ENCODE data around the gene LSM3. TPM values are rescaled to one million over a fixed set of nuclear protein-coding genes. Genes with fewer than 3 reads are reported as not detected.

LSM3 gene
- total RNA-seq, 1 experiment from 2014 or later = 17.7 TPM

DNA sequence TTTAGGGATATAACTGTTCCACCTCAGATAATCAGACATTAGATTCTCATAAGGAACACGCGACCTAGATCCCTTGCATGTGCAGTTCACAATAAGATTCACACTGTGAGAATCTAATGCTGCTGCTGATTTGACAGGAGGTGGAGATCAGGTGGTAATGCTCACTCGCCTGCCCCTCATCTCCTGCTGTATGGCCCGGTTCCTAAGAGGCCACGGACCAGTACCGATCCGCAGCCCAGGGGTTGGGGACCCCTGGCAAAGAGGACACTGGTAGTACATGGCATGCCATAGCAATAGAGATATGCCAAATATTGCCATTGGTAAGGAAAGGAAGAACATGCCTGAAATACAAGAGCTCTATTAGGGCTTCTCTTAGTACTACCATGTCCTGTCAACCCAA, 59.7 kb downstream of the LSM3 start:
- peaks cover 22% of the 10 kb centered on the region for H3K4me1 Mint-ChIP-seq (ENCODE audit: low read depth, unreplicated experiment)
- intact Hi-C loops (cut with micrococcal nuclease; ENCODE audit: unreplicated experiment) = no loop called here
- H3K4me3 Mint-ChIP-seq (ENCODE audit: low read depth, unreplicated experiment) = no peak overlapping the region
- H3K27me3 Mint-ChIP-seq (ENCODE audit: unreplicated experiment) = no peaks in the 10 kb centered on the region
- peaks cover 3% of the 10 kb centered on the region for H3K9me3 Mint-ChIP-seq (ENCODE audit: low read depth, unreplicated experiment)
- BruUV-seq (replicated peaks) = no TSS peak
- DNase-seq = no peak
- H3K36me3 Mint-ChIP-seq (ENCODE audit: insufficient read depth, unreplicated experiment) = peaks cover 6% of the 10 kb centered on the region
- CTCF ChIA-PET = interaction anchor here (1.5 kb wide), 1 partner anchor 35 kb away, joined by 5 read pairs; no protein-coding TSS in a partner anchor
- H3K27ac Mint-ChIP-seq (ENCODE audit: unreplicated experiment) = no peak overlapping the region
- TF ChIP-seq, protein P1, sequence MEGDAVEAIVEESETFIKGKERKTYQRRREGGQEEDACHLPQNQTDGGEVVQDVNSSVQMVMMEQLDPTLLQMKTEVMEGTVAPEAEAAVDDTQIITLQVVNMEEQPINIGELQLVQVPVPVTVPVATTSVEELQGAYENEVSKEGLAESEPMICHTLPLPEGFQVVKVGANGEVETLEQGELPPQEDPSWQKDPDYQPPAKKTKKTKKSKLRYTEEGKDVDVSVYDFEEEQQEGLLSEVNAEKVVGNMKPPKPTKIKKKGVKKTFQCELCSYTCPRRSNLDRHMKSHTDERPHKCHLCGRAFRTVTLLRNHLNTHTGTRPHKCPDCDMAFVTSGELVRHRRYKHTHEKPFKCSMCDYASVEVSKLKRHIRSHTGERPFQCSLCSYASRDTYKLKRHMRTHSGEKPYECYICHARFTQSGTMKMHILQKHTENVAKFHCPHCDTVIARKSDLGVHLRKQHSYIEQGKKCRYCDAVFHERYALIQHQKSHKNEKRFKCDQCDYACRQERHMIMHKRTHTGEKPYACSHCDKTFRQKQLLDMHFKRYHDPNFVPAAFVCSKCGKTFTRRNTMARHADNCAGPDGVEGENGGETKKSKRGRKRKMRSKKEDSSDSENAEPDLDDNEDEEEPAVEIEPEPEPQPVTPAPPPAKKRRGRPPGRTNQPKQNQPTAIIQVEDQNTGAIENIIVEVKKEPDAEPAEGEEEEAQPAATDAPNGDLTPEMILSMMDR (IDR thresholded peaks at IDR 0.05; ENCODE audit: unreplicated experiment) = no peak

DNA sequence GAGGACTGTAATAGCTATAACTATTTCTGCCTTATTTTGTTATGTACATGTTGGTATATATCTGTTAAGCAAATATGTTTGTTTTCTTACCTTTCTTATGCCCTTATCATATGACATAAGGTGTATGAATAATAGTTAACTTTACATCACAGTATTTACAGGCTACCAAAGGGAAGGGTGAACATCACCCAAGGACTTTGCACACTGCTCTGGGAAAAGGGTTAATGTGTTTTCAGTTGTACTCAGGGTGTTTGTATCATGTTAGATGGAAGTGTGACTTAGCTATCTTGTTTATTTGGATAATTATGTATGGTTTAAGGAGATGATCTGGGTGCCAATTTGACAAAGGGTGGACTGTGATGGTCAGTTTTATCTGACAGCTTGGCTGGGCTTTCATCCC, 60.3 kb downstream of the LSM3 start:
- TF ChIP-seq, protein P1 (IDR thresholded peaks at IDR 0.05; ENCODE audit: unreplicated experiment) = no peak
- H3K36me3 Mint-ChIP-seq (ENCODE audit: insufficient read depth, unreplicated experiment) = peaks cover 6% of the 10 kb centered on the region
- H3K9me3 Mint-ChIP-seq (ENCODE audit: low read depth, unreplicated experiment) = no peaks in the 10 kb centered on the region
- CTCF ChIA-PET = interaction anchor here (1.5 kb wide), 1 partner anchor 35 kb away, joined by 5 read pairs; no protein-coding TSS in a partner anchor
- BruUV-seq (replicated peaks) = no TSS peak
- peaks cover 17% of the 10 kb centered on the region for H3K4me1 Mint-ChIP-seq (ENCODE audit: low read depth, unreplicated experiment)
- no peak overlapping the region for H3K4me3 Mint-ChIP-seq (ENCODE audit: low read depth, unreplicated experiment)
- H3K27me3 Mint-ChIP-seq (ENCODE audit: unreplicated experiment) = no peaks in the 10 kb centered on the region
- intact Hi-C loops (cut with micrococcal nuclease; ENCODE audit: unreplicated experiment) = no loop called here
- no peak for DNase-seq
- H3K27ac Mint-ChIP-seq (ENCODE audit: unreplicated experiment) = no peak overlapping the region

DNA sequence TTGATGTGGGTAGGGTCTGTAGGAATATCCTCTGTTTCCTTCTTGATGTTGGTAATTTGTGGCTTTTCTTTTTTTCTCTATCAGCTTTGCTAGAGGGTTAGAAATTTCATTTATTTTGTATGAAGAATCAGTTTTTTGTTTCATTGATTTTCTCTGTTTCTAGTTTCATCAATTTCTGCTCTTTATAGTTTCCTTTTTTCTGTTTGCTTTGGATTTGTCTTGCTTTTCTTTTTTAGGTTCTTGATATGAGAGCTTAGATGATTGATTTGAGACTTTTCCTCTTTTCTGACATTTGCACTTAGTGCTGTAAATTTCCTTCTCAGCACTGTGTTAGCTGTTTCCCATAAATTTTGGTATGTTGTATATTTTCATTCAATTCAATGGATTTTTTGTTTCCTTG, 61.3 kb downstream of the LSM3 start:
- Mint-ChIP-seq H3K4me3 (ENCODE audit: low read depth, unreplicated experiment) (no peak overlapping the region), H3K27ac (ENCODE audit: unreplicated experiment) (no peak overlapping the region), H3K4me1 (ENCODE audit: low read depth, unreplicated experiment) (peaks cover 7% of the 10 kb centered on the region), H3K36me3 (ENCODE audit: insufficient read depth, unreplicated experiment) (peaks cover 5% of the 10 kb centered on the region), H3K9me3 (ENCODE audit: low read depth, unreplicated experiment) (no peaks in the 10 kb centered on the region), H3K27me3 (ENCODE audit: unreplicated experiment) (no peaks in the 10 kb centered on the region)
- intact Hi-C loops (cut with micrococcal nuclease; ENCODE audit: unreplicated experiment) = no loop called here
- CTCF ChIA-PET = no interaction called here
- DNase-seq = no peak
- TF ChIP-seq, protein P1 (IDR thresholded peaks at IDR 0.05; ENCODE audit: unreplicated experiment) = no peak
- no TSS peak for BruUV-seq (replicated peaks)

DNA sequence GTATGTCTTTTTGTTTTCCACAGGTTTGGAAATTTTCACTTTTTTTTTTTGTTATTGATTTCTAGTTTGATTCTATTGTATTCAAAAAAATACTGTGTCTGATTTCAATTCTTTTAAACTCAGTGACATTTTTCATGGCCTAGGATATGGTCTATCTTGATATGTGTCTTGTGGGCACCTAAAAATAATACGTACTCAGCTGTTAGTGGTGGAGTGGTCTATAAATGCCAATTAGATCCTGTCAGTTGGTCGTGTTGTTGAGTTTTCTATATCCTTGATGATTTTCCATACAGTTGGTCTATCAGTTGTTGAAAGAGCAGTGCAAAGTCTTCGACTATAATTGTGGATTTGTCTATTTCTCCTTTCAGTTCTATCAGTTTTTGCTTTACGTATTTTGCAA, 61.7 kb downstream of the LSM3 start:
- no TSS peak for BruUV-seq (replicated peaks)

More for the DNA sequence above, 61.7 kb downstream of the LSM3 start:
- H3K4me3 Mint-ChIP-seq (ENCODE audit: low read depth, unreplicated experiment) = no peak overlapping the region
- peaks cover under 1% of the 10 kb centered on the region for H3K36me3 Mint-ChIP-seq (ENCODE audit: insufficient read depth, unreplicated experiment)
- intact Hi-C loops (cut with micrococcal nuclease; ENCODE audit: unreplicated experiment) = no loop called here
- no peak overlapping the region for H3K27ac Mint-ChIP-seq (ENCODE audit: unreplicated experiment)
- TF ChIP-seq, protein P1 (IDR thresholded peaks at IDR 0.05; ENCODE audit: unreplicated experiment) = no peak
- CTCF ChIA-PET = no interaction called here
- DNase-seq = no peak
- no peaks in the 10 kb centered on the region for H3K27me3 Mint-ChIP-seq (ENCODE audit: unreplicated experiment)
- no peaks in the 10 kb centered on the region for H3K9me3 Mint-ChIP-seq (ENCODE audit: low read depth, unreplicated experiment)
- peaks cover 2% of the 10 kb centered on the region for H3K4me1 Mint-ChIP-seq (ENCODE audit: low read depth, unreplicated experiment)

Measured in Calu3 (cell line).